K562 (cell line): Measurements from ENCODE around the gene IL27RA. TPM values are rescaled to one million over a fixed set of nuclear protein-coding genes. Genes with fewer than 3 reads are reported as not detected.

Experiments used
- ATAC-seq: fragments of 200-7000 bp; cut with Tn5 transposase; 3 replicates; pipeline ENCODE4 v1.9.1; 2020; ENCODE audit warnings: moderate library complexity
- BruUV-seq: library from RNA; stranded (reverse); fragments of 400-500 nt; replicated peaks from 2 replicates; lab custom pipeline; 2021; lab: Mats Ljungman, UMichigan
- CTCF ChIA-PET: fragments of 300-600 bp; formaldehyde crosslinking; extraction: SDS; loops from one replicate; lab custom pipeline; 2021; ENCODE audit warnings: low intra/inter-chr PET ratio; lab: Yijun Ruan, JAX
- POLR2A ChIA-PET: fragments of 300-600, 350-650 bp; sonication (Branson Sonifier 250); formaldehyde crosslinking; extraction: SDS; loops from one replicate; lab custom pipeline; 2021; ENCODE audit warnings: antibody characterized with exemption, inconsistent platforms; lab: Yijun Ruan, JAX
- DNase-seq, 4 experiments: peaks; one replicate each; pipeline versions ENCODE4 v3.0.0 to v3.0.0-alpha.2; 2011 to 2018; ENCODE audit warnings: low spot score in 3 of 4, mixed read lengths in 3 of 4; ENCODE audit errors: extremely low read depth in 1 of 4
- FAIRE-seq: peaks from 2 replicates; lab custom pipeline; 2011; peaks lifted over from hg19 to GRCh38; lab: Jason Lieb, UNC
- H2AFZ ChIP-seq: 2 replicates; pipeline ENCODE4 v1.6.0; 2011; ENCODE audit warnings: low read depth, low read length, control low read depth, inconsistent platforms
- H3K27ac ChIP-seq: fragments of 200-600 bp; 3 replicates; pipeline ENCODE4 v1.8.0; 2011; ENCODE audit warnings: low read depth, mild to moderate bottlenecking, control low read depth, inconsistent platforms, low read length, moderate library complexity, mixed read lengths; ENCODE audit errors: extremely low read depth
- H3K27me3 ChIP-seq, 2 experiments: fragments of 300-600 bp in 1 of 2; 2 replicates in 1 of 2; 3 replicates in 1 of 2; pipeline versions ENCODE4 v1.6.0 to v1.8.0; 2011; ENCODE audit warnings: inconsistent platforms in 2 of 2, low read length in 2 of 2, mild to moderate bottlenecking in 1 of 2, mixed read lengths in 1 of 2, moderate library complexity in 1 of 2; ENCODE audit not compliant: control insufficient read depth in 2 of 2, insufficient read depth in 2 of 2
- H3K36me3 ChIP-seq: fragments of 300-600 bp; 3 replicates; pipeline ENCODE4 v1.8.0; 2011; ENCODE audit warnings: mild to moderate bottlenecking, low read length, inconsistent platforms; ENCODE audit not compliant: control insufficient read depth, insufficient read depth
- H3K4me1 ChIP-seq, 2 experiments: fragments of 200-600 bp in 1 of 2; replicated peaks in 1 of 2; 2 replicates in 1 of 2; 3 replicates in 1 of 2; pipeline versions ENCODE4 v1.5.1 to v1.8.0; 2011; ENCODE audit warnings: inconsistent platforms in 2 of 2, low read length in 2 of 2, mild to moderate bottlenecking in 1 of 2, mixed read lengths in 1 of 2, moderate library complexity in 1 of 2; ENCODE audit not compliant: control insufficient read depth in 2 of 2, insufficient read depth in 2 of 2
- H3K4me2 ChIP-seq: 2 replicates; pipeline ENCODE4 v1.6.1; 2011; ENCODE audit warnings: low read length, control low read depth, inconsistent platforms, mixed read lengths; ENCODE audit not compliant: insufficient read depth
- H3K4me3 ChIP-seq: fragments of 200-600 bp; sonication (generic), shearing (Covaris generic); 2 replicates; pipeline ENCODE4 v1.5.1; 2016; ENCODE audit warnings: control low read depth, inconsistent platforms
- H3K79me2 ChIP-seq: fragments of 200-600 bp; 3 replicates; pipeline ENCODE4 v1.8.0; 2011; ENCODE audit warnings: low read length, inconsistent platforms; ENCODE audit not compliant: control insufficient read depth, insufficient read depth
- H3K9ac ChIP-seq, 2 experiments: 2 replicates each; pipeline versions ENCODE4 v1.6.0 to v1.6.1; 2011; ENCODE audit warnings: low read depth in 2 of 2, low read length in 2 of 2, control low read depth in 1 of 2, inconsistent platforms in 1 of 2, mild to moderate bottlenecking in 1 of 2, mixed read lengths in 1 of 2; ENCODE audit not compliant: insufficient read depth in 1 of 2
- H3K9me1 ChIP-seq: one replicate; pipeline ENCODE4 v1.6.0; 2011; ENCODE audit warnings: inconsistent platforms, mild to moderate bottlenecking, low read length, moderate library complexity; ENCODE audit not compliant: control insufficient read depth, insufficient read depth
- H3K9me3 ChIP-seq: replicated peaks from 2 replicates; pipeline ENCODE4 v1.5.1; 2011; ENCODE audit warnings: low read depth, low read length, inconsistent platforms; ENCODE audit not compliant: control insufficient read depth, insufficient read depth
- H4K20me1 ChIP-seq: replicated peaks from 2 replicates; pipeline ENCODE4 v1.6.1; 2011; ENCODE audit warnings: low read length, inconsistent platforms, mixed read lengths; ENCODE audit not compliant: control insufficient read depth, insufficient read depth
- BRF1 ChIP-seq: IDR thresholded peaks from 3 replicates; pipeline ENCODE4 v1.6.1; 2011; ENCODE audit warnings: borderline replicate concordance, mild to moderate bottlenecking; ENCODE audit not compliant: insufficient read length; ENCODE audit errors: extremely low read depth
- DPF2 ChIP-seq: fragments of 450-650 bp; IDR thresholded peaks from 2 replicates; pipeline ENCODE4 v1.6.1; 2016
- EGR1 ChIP-seq: fragments of 450-650 bp; conservative IDR thresholded peaks from 2 replicates; pipeline ENCODE4 v1.6.1; 2017; ENCODE audit warnings: mild to moderate bottlenecking
- HMGN3 ChIP-seq: IDR thresholded peaks from 2 replicates; pipeline ENCODE4 v1.6.1; 2011; ENCODE audit warnings: borderline replicate concordance, low read depth, mild to moderate bottlenecking, mixed read lengths, low read length; ENCODE audit not compliant: insufficient read length; ENCODE audit errors: extremely low read depth
- SRSF3 ChIP-seq: fragments of 200-400 bp; formaldehyde crosslinking; IDR thresholded peaks from 2 replicates; pipeline ENCODE4 v1.6.1; 2016; ENCODE audit warnings: mild to moderate bottlenecking, low read length, moderate library complexity; ENCODE audit not compliant: insufficient read depth
- ZC3H8 ChIP-seq: fragments of 450-650 bp; IDR thresholded peaks from 2 replicates; pipeline ENCODE4 v1.6.1; 2017
- ZEB2 ChIP-seq: fragments of 450-650 bp; IDR thresholded peaks from 2 replicates; pipeline ENCODE4 v1.6.1; 2016
- ZKSCAN1 ChIP-seq: fragments of 150-350 bp; IDR thresholded peaks from 2 replicates; pipeline ENCODE4 v1.6.1; 2016; ENCODE audit warnings: low read depth, low read length
- ZNF589 ChIP-seq: fragments of 200-800 bp; sonication (Bioruptor generic); IDR thresholded peaks from 2 replicates; pipeline ENCODE4 v1.6.1; 2016; ENCODE audit warnings: low read depth, missing genetic modification characterization, missing compliant biosample characterization
- WGBS: fragments of 100-300 bp; shearing (Covaris generic); methylation state at CpG from one replicate; pipeline ENCODE4 v1.1.6; 2016; ENCODE audit warnings: low coverage, mixed read lengths; ENCODE audit not compliant: insufficient coverage; ENCODE audit errors: missing lambda C conversion rate; 5-methylcytosine and 5-hydroxymethylcytosine counted together
- in situ Hi-C: fragments of 300-500 bp; cut with MboI; formaldehyde crosslinking; loops from 4 replicates; pipeline ENCODE4 v1.15.0; 2018; ENCODE audit warnings: inconsistent platforms, mixed read lengths
- intact Hi-C: fragments of 100-400 bp; cut with micrococcal nuclease; formaldehyde crosslinking; loops from 2 replicates; pipeline ENCODE4 v1.14.2; 2022
- polyA plus RNA-seq, 8 experiments: library from polyadenylated mRNA; depleted of rRNA in 4 of 8; stranded (reverse) in 5 of 8; unstranded in 3 of 8; fragments of >200 nt; fragmentation: Nextera tagmentation in 2 of 8; fragmentation: Illumina TruSeq in 1 of 8; extraction: Ambion mirVana in 2 of 8; extraction: Trizol in 1 of 8; gene quantifications; 2 replicates each; pipeline versions ENCODE4 v1.2.1 to v1.2.3, GENCODE V29; 2011 to 2014; ENCODE audit warnings: inconsistent platforms in 1 of 8, missing spikeins in 1 of 8
- total RNA-seq, 7 experiments: library from RNA; depleted of rRNA in 6 of 7; stranded (reverse); fragments of >200 nt in 6 of 7; fragmentation: Illumina TruSeq in 2 of 7; extraction: Trizol in 2 of 7; gene quantifications; 2 replicates each; pipeline versions ENCODE4 v1.2.1 to v1.2.3, GENCODE V29; 2011 to 2021; ENCODE audit warnings: low replicate concordance in 1 of 7
- TF ChIP-seq, protein P1 (sequence below): sonication (generic); formaldehyde crosslinking; IDR thresholded peaks from 2 replicates; pipeline ENCODE4 v1.8.1; 2023; ENCODE audit warnings: mild to moderate bottlenecking, missing genetic modification reagents

Gene IL27RA
- total and polyA plus RNA-seq, 9 of the 15 experiments (the other 6 are each of a cell fraction or from before 2014, with no cell fraction given), result 1.9 to 15.9 (median 12.0) TPM

- peaks cover 25% of the 10 kb centered on the region; the same call in 2 of the 3 replicates for H3K36me3 ChIP-seq
- H3K27me3 ChIP-seq, result no peaks in the 10 kb centered on the region
- in situ Hi-C loops (no loop called here), intact Hi-C loops (no loop called here)
- WGBS, result 28% methylated on average over 5 of the region's 5 CpGs
- ATAC-seq, result no peak
- H3K27ac ChIP-seq, result no peak overlapping the region; the same call in 2 of the 3 replicates
- no peaks in the 10 kb centered on the region for H3K9me1 ChIP-seq
- no peaks in the 10 kb centered on the region for H4K20me1 ChIP-seq
- POLR2A ChIA-PET, result no interaction called here
- H3K4me2 ChIP-seq, result peak overlapping the region; percentile 81
- H3K9ac ChIP-seq, result peak overlapping the region; percentile 17 to 90; a peak in 2 of 4 replicates
- TF ChIP-seq, protein P1, sequence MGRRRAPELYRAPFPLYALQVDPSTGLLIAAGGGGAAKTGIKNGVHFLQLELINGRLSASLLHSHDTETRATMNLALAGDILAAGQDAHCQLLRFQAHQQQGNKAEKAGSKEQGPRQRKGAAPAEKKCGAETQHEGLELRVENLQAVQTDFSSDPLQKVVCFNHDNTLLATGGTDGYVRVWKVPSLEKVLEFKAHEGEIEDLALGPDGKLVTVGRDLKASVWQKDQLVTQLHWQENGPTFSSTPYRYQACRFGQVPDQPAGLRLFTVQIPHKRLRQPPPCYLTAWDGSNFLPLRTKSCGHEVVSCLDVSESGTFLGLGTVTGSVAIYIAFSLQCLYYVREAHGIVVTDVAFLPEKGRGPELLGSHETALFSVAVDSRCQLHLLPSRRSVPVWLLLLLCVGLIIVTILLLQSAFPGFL (CRISPR knock-in tag), result no peak
- TF ChIP-seq ZKSCAN1 (peak; percentile 80; the same call in 1 of the 2 replicates), SRSF3 (no peak), EGR1 (no peak), DPF2 (0 out of 2 replicates have a peak, but pooled peaks have one; percentile 3), BRF1 (no peak), HMGN3 (no peak), ZEB2 (no peak), ZNF589 (CRISPR knock-in tag) (no peak), ZC3H8 (no peak)
- H3K79me2 ChIP-seq, result peaks cover 13% of the 10 kb centered on the region
- CTCF ChIA-PET, result no interaction called here
- no peaks in the 10 kb centered on the region for H3K9me3 ChIP-seq
- H2AFZ ChIP-seq, result peak overlapping the region; percentile 79; the same call in 1 of the 2 replicates
- no peak for DNase-seq
- H3K4me3 ChIP-seq, result peak overlapping the region; percentile 48
- H3K4me1 ChIP-seq, result peaks cover 15 to 42% of the 10 kb centered on the region in 2 experiments; a peak in 4 of 5 replicates
- BruUV-seq, result no TSS peak
- no peak for FAIRE-seq
These were observed 54.5 kb downstream of the IL27RA start for GRCh38 chr19:14086098-14086497.
